RPMI7951 (cell line): ENCODE results near the gene TRAF3IP1. TPM values are rescaled to one million over a fixed set of nuclear protein-coding genes. Genes with fewer than 3 reads are reported as not detected.

Experiments
- DNase-seq: peaks from one replicate; pipeline ENCODE4 v3.0.0-alpha.2; 2012; ENCODE audit warnings: low read depth
- total RNA-seq: library from RNA; depleted of rRNA; stranded (reverse); fragments of >200 nt; shearing (Covaris generic); gene quantifications from 2 replicates; pipeline ENCODE4 v1.2.3, GENCODE V29; 2014; rRNA removed

The TRAF3IP1 gene
- total RNA-seq, 1 experiment from 2014 or later: 5.6 TPM

- no peak for DNase-seq
Measured at GRCh38 chr2:238446371-238446770, 126.1 kb downstream of the TRAF3IP1 start.

- DNase-seq: no peak
Measured at GRCh38 chr2:238448031-238448955, 128.0 kb downstream of the TRAF3IP1 start.

DNA sequence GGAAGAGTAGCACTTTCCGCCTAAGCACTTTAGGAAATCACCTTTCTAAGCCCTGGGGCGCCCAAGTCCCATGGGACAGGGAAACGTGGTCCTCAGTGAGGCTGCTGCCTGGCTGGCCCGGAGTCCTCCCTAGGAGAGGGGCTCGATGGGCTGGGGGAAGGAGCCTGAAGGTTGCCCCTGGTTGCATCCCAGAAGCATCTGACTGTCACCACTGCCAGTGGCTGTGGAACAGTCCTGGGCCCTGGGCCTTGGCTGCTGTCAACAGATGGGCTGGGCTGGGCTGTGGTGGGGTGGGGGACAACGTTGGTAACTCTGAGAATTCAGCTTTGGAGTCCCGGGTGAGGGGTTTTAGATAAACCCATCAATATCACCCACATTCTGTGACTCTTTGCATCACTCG is 128.9 kb downstream of the TRAF3IP1 start:
- no peak for DNase-seq

DNA sequence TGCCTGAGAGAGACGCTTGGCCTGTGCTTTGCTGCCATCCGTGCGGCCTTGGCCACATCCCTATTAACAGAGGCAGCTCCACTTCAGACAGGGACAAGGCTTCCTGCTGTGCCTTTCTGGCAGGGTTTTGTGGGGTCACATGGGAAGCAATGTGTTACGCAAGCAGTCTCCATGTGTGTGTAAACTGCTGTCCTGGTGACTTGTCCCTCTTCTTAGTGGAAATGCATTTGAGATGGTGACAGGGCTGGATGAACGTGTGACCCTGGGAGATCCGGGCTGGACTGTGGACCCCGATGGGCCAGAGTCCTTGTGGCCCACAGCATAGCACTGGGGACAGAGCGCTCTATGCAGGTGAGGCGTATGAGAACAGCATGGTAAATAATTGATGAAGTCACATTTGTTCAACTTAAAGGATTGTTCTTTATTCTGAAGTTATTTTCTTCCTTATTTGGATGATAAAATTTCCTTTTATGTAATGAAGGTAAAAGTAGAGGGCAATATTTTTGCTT is 129.6 kb downstream of the TRAF3IP1 start:
- no peak for DNase-seq

DNA sequence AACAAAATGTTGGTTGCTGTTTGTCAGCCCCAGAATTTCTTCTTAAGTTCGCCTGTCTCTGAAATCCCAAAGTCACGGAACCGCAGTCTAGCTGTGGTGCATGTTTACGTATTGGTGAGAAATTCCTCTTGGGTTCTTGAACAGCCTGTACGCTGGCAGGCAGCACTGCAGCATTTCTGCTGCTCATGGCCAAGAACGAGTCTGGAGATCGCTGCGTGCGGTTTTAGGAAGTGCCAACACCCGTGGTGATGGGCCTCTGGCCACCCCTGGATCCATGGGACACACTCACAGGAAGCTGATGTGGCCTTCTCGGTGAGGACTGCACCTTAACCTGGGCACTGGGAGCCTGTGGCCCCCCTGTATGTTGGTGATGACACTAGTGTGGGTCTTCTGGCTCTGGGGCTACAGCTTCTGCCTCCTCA is 130.1 kb downstream of the TRAF3IP1 start:
- no peak for DNase-seq

Other genes with a start within 250 kb of the TRAF3IP1 start
- gene ESPNL, start 220.2 kb upstream of the TRAF3IP1 start, total RNA-seq: under 0.01 TPM in 1 of 2 replicates, not detected in the other
- gene KLHL30, start 181.8 kb upstream of the TRAF3IP1 start, total RNA-seq: not detected in 2 replicates
- 0.10 and 1.8 TPM in 2 replicates for gene ERFE, start 161.5 kb upstream of the TRAF3IP1 start, total RNA-seq
- gene ILKAP, start 116.8 kb upstream of the TRAF3IP1 start, total RNA-seq: 20.5 and 20.7 TPM in 2 replicates
- gene HES6, start 80.5 kb upstream of the TRAF3IP1 start, total RNA-seq: 8.3 and 22.7 TPM in 2 replicates
- gene PER2, start 31.9 kb upstream of the TRAF3IP1 start, total RNA-seq: 4.0 and 4.2 TPM in 2 replicates
- 23.5 and 27.4 TPM in 2 replicates for gene ASB1, start 106.4 kb downstream of the TRAF3IP1 start, total RNA-seq